Activated naive CD8-positive, alpha-beta T cell (primary cell): ENCODE measurements around the gene CCSAP.
"Not testable (repeated sequence)": the region's sequence is repeated elsewhere in the genome, so short reads cannot be mapped to it uniquely, and the experiment has no call there.

Source experiments
- H3K27ac Mint-ChIP-seq: one replicate; pipeline ENCODE4 v1.8.0; 2021; ENCODE audit warnings: mixed read lengths
- H3K27me3 Mint-ChIP-seq: one replicate; pipeline ENCODE4 v1.8.0; 2021; ENCODE audit warnings: mixed read lengths
- H3K36me3 Mint-ChIP-seq: one replicate; pipeline ENCODE4 v1.8.0; 2021; ENCODE audit warnings: mixed read lengths
- H3K4me1 Mint-ChIP-seq: one replicate; pipeline ENCODE4 v1.8.0; 2021; ENCODE audit warnings: low read depth, mixed read lengths
- H3K4me3 Mint-ChIP-seq: one replicate; pipeline ENCODE4 v1.8.0; 2021; ENCODE audit warnings: mild to moderate bottlenecking, mixed read lengths
- H3K9me3 Mint-ChIP-seq: one replicate; pipeline ENCODE4 v1.8.0; 2021; ENCODE audit warnings: low read depth, mixed read lengths

Gene CCSAP

GRCh38 chr1:229342656-229343569 is at the start of gene CCSAP:
CCSAP (minus strand) TSS chr1:229343047; CDS start chr1:229342465, 582 bp downstream.
- Mint-ChIP-seq H3K27me3 (peaks cover 3% of the 10 kb centered on the region), H3K9me3 (no peaks in the 10 kb centered on the region), H3K4me1 (peaks cover 39% of the 10 kb centered on the region), H3K27ac (peak within 1 kb of the TSS; percentile 46), H3K36me3 (peaks cover 3% of the 10 kb centered on the region), H3K4me3 (peak within 1 kb of the TSS; percentile 93)

- Mint-ChIP-seq H3K4me1 (no peaks in the 10 kb centered on the region), H3K9me3 (no peaks in the 10 kb centered on the region), H3K27me3 (peaks cover 20% of the 10 kb centered on the region), H3K4me3 (no peak overlapping the region), H3K27ac (no peak overlapping the region), H3K36me3 (no peaks in the 10 kb centered on the region)
Observed at GRCh38 chr1:229390130-229390529, 47.3 kb upstream of the CCSAP start.

GRCh38 chr1:229388897-229389580 is 46.2 kb upstream of the CCSAP start:
- Mint-ChIP-seq H3K4me3 (no peak overlapping the region), H3K9me3 (no peaks in the 10 kb centered on the region), H3K36me3 (no peaks in the 10 kb centered on the region), H3K27me3 (peaks cover 13% of the 10 kb centered on the region), H3K4me1 (no peaks in the 10 kb centered on the region), H3K27ac (no peak overlapping the region)

- Mint-ChIP-seq H3K4me1 (no peaks in the 10 kb centered on the region), H3K4me3 (no peak overlapping the region), H3K27me3 (peaks cover 7% of the 10 kb centered on the region), H3K27ac (no peak overlapping the region), H3K36me3 (no peaks in the 10 kb centered on the region), H3K9me3 (no peaks in the 10 kb centered on the region)
Observed at GRCh38 chr1:229385853-229386456, 43.1 kb upstream of the CCSAP start.

GRCh38 chr1:229384822-229385221 is 42.0 kb upstream of the CCSAP start:
- Mint-ChIP-seq H3K9me3 (no peaks in the 10 kb centered on the region), H3K4me1 (no peaks in the 10 kb centered on the region), H3K36me3 (no peaks in the 10 kb centered on the region), H3K4me3 (no peak overlapping the region), H3K27me3 (peaks cover 4% of the 10 kb centered on the region), H3K27ac (no peak overlapping the region)

- Mint-ChIP-seq H3K27ac (no peak overlapping the region), H3K4me3 (no peak overlapping the region), H3K4me1 (no peaks in the 10 kb centered on the region), H3K27me3 (peaks cover 4% of the 10 kb centered on the region), H3K36me3 (no peaks in the 10 kb centered on the region), H3K9me3 (no peaks in the 10 kb centered on the region)
Observed at GRCh38 chr1:229383961-229384360, 41.1 kb upstream of the CCSAP start.

- no peaks in the 10 kb centered on the region for H3K36me3 Mint-ChIP-seq
- no peak overlapping the region for H3K27ac Mint-ChIP-seq
- no peaks in the 10 kb centered on the region for H3K4me1 Mint-ChIP-seq
- H3K4me3 Mint-ChIP-seq, result no peak overlapping the region
- no peaks in the 10 kb centered on the region for H3K9me3 Mint-ChIP-seq
- peaks cover 4% of the 10 kb centered on the region for H3K27me3 Mint-ChIP-seq
Observed at GRCh38 chr1:229383188-229383587, 40.3 kb upstream of the CCSAP start.

- Mint-ChIP-seq H3K36me3 (no peaks in the 10 kb centered on the region), H3K27me3 (peaks cover 4% of the 10 kb centered on the region), H3K4me3 (no peak overlapping the region), H3K9me3 (no peaks in the 10 kb centered on the region), H3K27ac (no peak overlapping the region), H3K4me1 (no peaks in the 10 kb centered on the region)
Observed at GRCh38 chr1:229381234-229381633, 38.4 kb upstream of the CCSAP start.

GRCh38 chr1:229380536-229381160 is 37.8 kb upstream of the CCSAP start:
- Mint-ChIP-seq H3K9me3 (no peaks in the 10 kb centered on the region), H3K36me3 (no peaks in the 10 kb centered on the region), H3K27ac (no peak overlapping the region), H3K4me3 (no peak overlapping the region), H3K4me1 (no peaks in the 10 kb centered on the region), H3K27me3 (peaks cover 2% of the 10 kb centered on the region)

- Mint-ChIP-seq H3K27ac (no peak overlapping the region), H3K4me1 (no peaks in the 10 kb centered on the region), H3K27me3 (peaks cover 2% of the 10 kb centered on the region), H3K4me3 (no peak overlapping the region), H3K36me3 (no peaks in the 10 kb centered on the region), H3K9me3 (no peaks in the 10 kb centered on the region)
Observed at GRCh38 chr1:229379846-229380245, 37.0 kb upstream of the CCSAP start.

GRCh38 chr1:229378586-229379367 is 35.9 kb upstream of the CCSAP start:
- H3K4me3 Mint-ChIP-seq, result no peak overlapping the region

GRCh38 chr1:229378035-229378434 is 35.2 kb upstream of the CCSAP start:
- not testable (repeated sequence) for H3K36me3 Mint-ChIP-seq, H3K9me3 Mint-ChIP-seq, H3K27ac Mint-ChIP-seq, H3K4me1 Mint-ChIP-seq, H3K27me3 Mint-ChIP-seq, H3K4me3 Mint-ChIP-seq

More at GRCh38 chr1:229378586-229379367, 35.9 kb upstream of the CCSAP start:
- no peaks in the 10 kb centered on the region for H3K36me3 Mint-ChIP-seq
- H3K9me3 Mint-ChIP-seq, result no peaks in the 10 kb centered on the region
- H3K27me3 Mint-ChIP-seq, result peaks cover 4% of the 10 kb centered on the region
- H3K27ac Mint-ChIP-seq, result no peak overlapping the region
- H3K4me1 Mint-ChIP-seq, result no peaks in the 10 kb centered on the region

- no peak overlapping the region for H3K27ac Mint-ChIP-seq
- H3K4me3 Mint-ChIP-seq, result no peak overlapping the region
- no peaks in the 10 kb centered on the region for H3K36me3 Mint-ChIP-seq
- no peaks in the 10 kb centered on the region for H3K9me3 Mint-ChIP-seq
- peaks cover 4% of the 10 kb centered on the region for H3K27me3 Mint-ChIP-seq
- H3K4me1 Mint-ChIP-seq, result no peaks in the 10 kb centered on the region
Observed at GRCh38 chr1:229377429-229377828, 34.6 kb upstream of the CCSAP start.

GRCh38 chr1:229376521-229376920 is 33.7 kb upstream of the CCSAP start:
- Mint-ChIP-seq H3K9me3 (no peaks in the 10 kb centered on the region), H3K27ac (no peak overlapping the region), H3K4me3 (no peak overlapping the region), H3K27me3 (peaks cover 4% of the 10 kb centered on the region), H3K36me3 (no peaks in the 10 kb centered on the region), H3K4me1 (no peaks in the 10 kb centered on the region)
